ENCODE measurements around the gene OR8G1. TPM values are rescaled to one million over a fixed set of nuclear protein-coding genes. Genes with fewer than 3 reads are reported as not detected.

Gene OR8G1
- total RNA-seq, 1 donor from 2014 or later, result not detected

- Mint-ChIP-seq H3K27me3 (ENCODE audit: low read depth) (no peaks in the 10 kb centered on the region), H3K36me3 (no peaks in the 10 kb centered on the region), H3K4me1 (no peaks in the 10 kb centered on the region), H3K9me3 (no peaks in the 10 kb centered on the region), H3K4me3 (no peak overlapping the region), H3K27ac (no peak overlapping the region)
- DNase-seq (ENCODE audit: low spot score in 2 of 2, unreplicated experiment in 2 of 2), result no peak
- TF ChIP-seq, protein P1, sequence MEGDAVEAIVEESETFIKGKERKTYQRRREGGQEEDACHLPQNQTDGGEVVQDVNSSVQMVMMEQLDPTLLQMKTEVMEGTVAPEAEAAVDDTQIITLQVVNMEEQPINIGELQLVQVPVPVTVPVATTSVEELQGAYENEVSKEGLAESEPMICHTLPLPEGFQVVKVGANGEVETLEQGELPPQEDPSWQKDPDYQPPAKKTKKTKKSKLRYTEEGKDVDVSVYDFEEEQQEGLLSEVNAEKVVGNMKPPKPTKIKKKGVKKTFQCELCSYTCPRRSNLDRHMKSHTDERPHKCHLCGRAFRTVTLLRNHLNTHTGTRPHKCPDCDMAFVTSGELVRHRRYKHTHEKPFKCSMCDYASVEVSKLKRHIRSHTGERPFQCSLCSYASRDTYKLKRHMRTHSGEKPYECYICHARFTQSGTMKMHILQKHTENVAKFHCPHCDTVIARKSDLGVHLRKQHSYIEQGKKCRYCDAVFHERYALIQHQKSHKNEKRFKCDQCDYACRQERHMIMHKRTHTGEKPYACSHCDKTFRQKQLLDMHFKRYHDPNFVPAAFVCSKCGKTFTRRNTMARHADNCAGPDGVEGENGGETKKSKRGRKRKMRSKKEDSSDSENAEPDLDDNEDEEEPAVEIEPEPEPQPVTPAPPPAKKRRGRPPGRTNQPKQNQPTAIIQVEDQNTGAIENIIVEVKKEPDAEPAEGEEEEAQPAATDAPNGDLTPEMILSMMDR (IDR thresholded peaks at IDR 0.05; ENCODE audit: unreplicated experiment), result no peak
Measured at GRCh38 chr11:124301548-124301947, 60.7 kb downstream of the OR8G1 start.

GRCh38 chr11:124302347-124303125, 61.6 kb downstream of the OR8G1 start:
- Mint-ChIP-seq H3K36me3 (no peaks in the 10 kb centered on the region), H3K27ac (no peak overlapping the region), H3K4me1 (no peaks in the 10 kb centered on the region), H3K9me3 (no peaks in the 10 kb centered on the region), H3K27me3 (ENCODE audit: low read depth) (no peaks in the 10 kb centered on the region), H3K4me3 (no peak overlapping the region)
- TF ChIP-seq, protein P1 (IDR thresholded peaks at IDR 0.05; ENCODE audit: unreplicated experiment), result no peak
- DNase-seq (ENCODE audit: low spot score in 2 of 2, unreplicated experiment in 2 of 2), result no peak

Other genes with a start within 250 kb of the OR8G1 start
- not detected in 3 replicates for gene OR10G6, start 245.9 kb upstream of the OR8G1 start, total RNA-seq
- gene OR10G4, start 228.1 kb upstream of the OR8G1 start, total RNA-seq, result not detected in 3 replicates
- gene OR10G9, start 218.1 kb upstream of the OR8G1 start, total RNA-seq, result not detected in 3 replicates
- not detected in 3 replicates for gene OR10G8, start 214.3 kb upstream of the OR8G1 start, total RNA-seq
- not detected in 3 replicates for gene OR10G7, start 199.8 kb upstream of the OR8G1 start, total RNA-seq
- gene VWA5A, start 125.6 kb upstream of the OR8G1 start, total RNA-seq, result 13.4 to 14.2 TPM (median 14.2 TPM) in 3 replicates
- gene OR10D3, start 57.8 kb upstream of the OR8G1 start, total RNA-seq, result not detected in 3 replicates
- not detected in 3 replicates for gene OR8G5, start 15.3 kb downstream of the OR8G1 start, total RNA-seq
- not detected in 3 replicates for gene OR8D1, start 72.9 kb downstream of the OR8G1 start, total RNA-seq
- gene OR8D2, start 79.1 kb downstream of the OR8G1 start, total RNA-seq, result not detected in 3 replicates
- not detected in 3 replicates for gene OR8B2, start 143.4 kb downstream of the OR8G1 start, total RNA-seq
- not detected in 3 replicates for gene OR8B3, start 157.9 kb downstream of the OR8G1 start, total RNA-seq
- gene OR8B4, start 183.8 kb downstream of the OR8G1 start, total RNA-seq, result not detected in 3 replicates
- gene OR8B8, start 204.6 kb downstream of the OR8G1 start, total RNA-seq, result not detected in 3 replicates